HEK293T (cell line): Measurements from ENCODE around the gene PIP5K1C.

Source experiments
- BHLHE40 ChIP-seq: fragments of 450-650 bp; IDR thresholded peaks from 2 replicates; pipeline ENCODE4 v1.6.1; 2016; ENCODE audit warnings: mild to moderate bottlenecking, moderate library complexity, borderline replicate concordance
- FOXA1 ChIP-seq: fragments of 450-650 bp; IDR thresholded peaks from 2 replicates; pipeline ENCODE4 v1.6.1; 2016; ENCODE audit warnings: mild to moderate bottlenecking
- FOXK2 ChIP-seq: fragments of 450-650 bp; IDR thresholded peaks from 2 replicates; pipeline ENCODE4 v1.6.1; 2016; ENCODE audit warnings: mild to moderate bottlenecking
- FOXM1 ChIP-seq: fragments of 450-650 bp; IDR thresholded peaks from 2 replicates; pipeline ENCODE4 v1.6.1; 2017; ENCODE audit warnings: mild to moderate bottlenecking, borderline replicate concordance
- HDGF ChIP-seq: fragments of 450-650 bp; IDR thresholded peaks from 2 replicates; pipeline ENCODE4 v1.6.1; 2017; ENCODE audit warnings: antibody characterized with exemption, borderline replicate concordance
- L3MBTL2 ChIP-seq: fragments of 450-650 bp; conservative IDR thresholded peaks from 2 replicates; pipeline ENCODE4 v1.6.1; 2016; ENCODE audit warnings: mild to moderate bottlenecking
- LEF1 ChIP-seq: fragments of 450-650 bp; IDR thresholded peaks from 2 replicates; pipeline ENCODE4 v1.6.1; 2017; ENCODE audit warnings: mild to moderate bottlenecking, borderline replicate concordance
- NFRKB ChIP-seq: fragments of 450-650 bp; IDR thresholded peaks from 2 replicates; pipeline ENCODE4 v1.6.1; 2016; ENCODE audit warnings: mild to moderate bottlenecking, moderate library complexity
- SP1 ChIP-seq: fragments of 450-650 bp; IDR thresholded peaks from 2 replicates; pipeline ENCODE4 v1.6.1; 2017
- SUZ12 ChIP-seq: fragments of 450-650 bp; IDR thresholded peaks from 2 replicates; pipeline ENCODE4 v1.6.1; 2016; ENCODE audit warnings: mild to moderate bottlenecking
- TARDBP ChIP-seq: fragments of 450-650 bp; IDR thresholded peaks from 2 replicates; pipeline ENCODE4 v1.6.1; 2016
- TF ChIP-seq, protein P1 (sequence below): fragments of 450-650 bp; IDR thresholded peaks from 2 replicates; pipeline ENCODE4 v1.6.1; 2016

DNA sequence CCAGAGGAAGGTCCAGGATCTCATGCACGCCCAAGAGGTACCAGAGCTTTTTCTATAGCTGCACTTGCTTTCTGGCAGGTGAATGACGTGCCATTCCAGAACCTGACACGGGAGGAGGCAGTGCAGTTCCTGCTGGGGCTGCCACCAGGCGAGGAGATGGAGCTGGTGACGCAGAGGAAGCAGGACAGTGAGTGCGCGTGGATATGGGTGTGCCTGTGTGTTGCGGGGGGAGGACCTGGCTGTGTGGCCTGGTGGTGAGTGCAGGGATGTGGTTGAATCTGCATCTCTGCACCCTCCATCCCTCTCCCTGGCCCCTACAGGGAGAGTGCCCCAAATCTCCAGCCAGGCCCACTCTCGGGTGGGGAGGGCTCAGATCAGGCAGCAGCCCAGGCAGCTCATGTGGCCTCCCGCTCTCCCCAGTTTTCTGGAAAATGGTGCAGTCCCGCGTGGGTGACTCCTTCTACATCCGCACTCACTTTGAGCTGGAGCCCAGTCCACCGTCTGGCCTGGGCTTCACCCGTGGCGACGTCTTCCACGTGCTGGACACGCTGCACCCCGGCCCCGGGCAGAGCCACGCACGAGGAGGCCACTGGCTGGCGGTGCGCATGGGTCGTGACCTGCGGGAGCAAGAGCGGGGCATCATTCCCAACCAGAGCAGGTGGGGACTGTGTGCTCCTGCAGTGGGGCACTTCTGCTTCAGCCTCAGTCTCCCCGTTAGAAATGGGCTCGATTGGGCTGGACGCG is 38.4 kb upstream of the PIP5K1C start:
- TF ChIP-seq FOXK2: no peak
- no peak for TF ChIP-seq SP1
- TF ChIP-seq NFRKB: no peak
- no peak for TF ChIP-seq BHLHE40
- no peak for TF ChIP-seq FOXA1
- no peak for TF ChIP-seq L3MBTL2
- TF ChIP-seq FOXM1: no peak
- TF ChIP-seq, protein P1, sequence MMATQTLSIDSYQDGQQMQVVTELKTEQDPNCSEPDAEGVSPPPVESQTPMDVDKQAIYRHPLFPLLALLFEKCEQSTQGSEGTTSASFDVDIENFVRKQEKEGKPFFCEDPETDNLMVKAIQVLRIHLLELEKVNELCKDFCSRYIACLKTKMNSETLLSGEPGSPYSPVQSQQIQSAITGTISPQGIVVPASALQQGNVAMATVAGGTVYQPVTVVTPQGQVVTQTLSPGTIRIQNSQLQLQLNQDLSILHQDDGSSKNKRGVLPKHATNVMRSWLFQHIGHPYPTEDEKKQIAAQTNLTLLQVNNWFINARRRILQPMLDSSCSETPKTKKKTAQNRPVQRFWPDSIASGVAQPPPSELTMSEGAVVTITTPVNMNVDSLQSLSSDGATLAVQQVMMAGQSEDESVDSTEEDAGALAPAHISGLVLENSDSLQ: no peak
- TF ChIP-seq LEF1: no peak
- TF ChIP-seq SUZ12: no peak
- no peak for TF ChIP-seq TARDBP
- no peak for TF ChIP-seq HDGF
